Measurements from ENCODE around the gene TRAPPC6A.

DNA sequence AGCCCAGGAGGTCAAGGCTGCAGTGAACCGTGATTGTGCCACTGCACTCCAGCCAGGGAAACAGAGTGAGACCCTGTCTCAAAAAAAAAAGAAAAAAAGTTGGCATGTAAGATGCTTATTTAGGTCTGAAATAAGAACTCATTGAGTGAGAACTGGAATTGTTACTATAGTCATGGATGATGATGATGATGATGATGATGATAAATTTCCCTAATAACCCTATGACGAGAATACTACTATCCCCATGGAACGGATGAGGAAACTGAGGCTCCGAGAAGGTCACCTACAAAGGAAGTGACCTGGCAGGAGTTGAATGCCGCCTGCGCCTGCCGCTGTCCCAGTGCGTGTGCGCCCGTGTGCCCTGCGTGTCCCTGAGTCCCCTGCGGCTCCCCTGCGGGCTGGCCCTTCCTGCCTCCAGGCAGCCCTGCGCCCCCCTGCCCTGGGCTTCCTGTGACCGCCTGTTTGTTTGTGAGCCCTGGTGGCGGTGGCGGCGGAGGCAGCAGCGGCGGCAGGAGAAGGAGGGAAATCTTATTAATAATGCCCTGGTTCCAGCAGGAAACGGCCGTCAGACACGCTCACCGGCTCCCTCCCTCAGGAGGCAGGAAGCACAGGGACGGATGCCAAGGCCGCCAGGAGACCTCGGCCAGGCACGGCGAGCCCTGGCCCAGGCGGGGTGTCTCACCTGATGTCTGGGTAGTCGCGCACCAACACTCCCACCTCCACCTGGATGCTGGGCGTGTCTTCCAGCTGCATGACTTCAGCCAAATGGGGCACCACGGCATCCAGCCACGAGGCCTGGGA is 37.6 kb upstream of the TRAPPC6A start:
- TF ChIP-seq, protein P1, sequence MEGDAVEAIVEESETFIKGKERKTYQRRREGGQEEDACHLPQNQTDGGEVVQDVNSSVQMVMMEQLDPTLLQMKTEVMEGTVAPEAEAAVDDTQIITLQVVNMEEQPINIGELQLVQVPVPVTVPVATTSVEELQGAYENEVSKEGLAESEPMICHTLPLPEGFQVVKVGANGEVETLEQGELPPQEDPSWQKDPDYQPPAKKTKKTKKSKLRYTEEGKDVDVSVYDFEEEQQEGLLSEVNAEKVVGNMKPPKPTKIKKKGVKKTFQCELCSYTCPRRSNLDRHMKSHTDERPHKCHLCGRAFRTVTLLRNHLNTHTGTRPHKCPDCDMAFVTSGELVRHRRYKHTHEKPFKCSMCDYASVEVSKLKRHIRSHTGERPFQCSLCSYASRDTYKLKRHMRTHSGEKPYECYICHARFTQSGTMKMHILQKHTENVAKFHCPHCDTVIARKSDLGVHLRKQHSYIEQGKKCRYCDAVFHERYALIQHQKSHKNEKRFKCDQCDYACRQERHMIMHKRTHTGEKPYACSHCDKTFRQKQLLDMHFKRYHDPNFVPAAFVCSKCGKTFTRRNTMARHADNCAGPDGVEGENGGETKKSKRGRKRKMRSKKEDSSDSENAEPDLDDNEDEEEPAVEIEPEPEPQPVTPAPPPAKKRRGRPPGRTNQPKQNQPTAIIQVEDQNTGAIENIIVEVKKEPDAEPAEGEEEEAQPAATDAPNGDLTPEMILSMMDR (conservative IDR thresholded peaks at IDR 0.05 in 1 of 2, IDR thresholded peaks at IDR 0.05 in 1 of 2; ENCODE audit: extremely low read depth in 1 of 2, insufficient read depth in 1 of 2, low read depth in 1 of 2, low read length in 2 of 2) = no peak
- no peak for TF ChIP-seq EZH2 (IDR thresholded peaks at IDR 0.05; ENCODE audit: borderline replicate concordance, low read length)
